GM20431 (cell line): Measurements from ENCODE around the gene NF2.

Experiments
- in situ Hi-C: fragments of 300-500 bp; cut with MseI, MboI; formaldehyde crosslinking; loops from one replicate; pipeline ENCODE4 v1.15.0; 2020; ENCODE audit warnings: low sequenced_read_pairs; ENCODE audit not compliant: unreplicated experiment

The NF2 gene

DNA sequence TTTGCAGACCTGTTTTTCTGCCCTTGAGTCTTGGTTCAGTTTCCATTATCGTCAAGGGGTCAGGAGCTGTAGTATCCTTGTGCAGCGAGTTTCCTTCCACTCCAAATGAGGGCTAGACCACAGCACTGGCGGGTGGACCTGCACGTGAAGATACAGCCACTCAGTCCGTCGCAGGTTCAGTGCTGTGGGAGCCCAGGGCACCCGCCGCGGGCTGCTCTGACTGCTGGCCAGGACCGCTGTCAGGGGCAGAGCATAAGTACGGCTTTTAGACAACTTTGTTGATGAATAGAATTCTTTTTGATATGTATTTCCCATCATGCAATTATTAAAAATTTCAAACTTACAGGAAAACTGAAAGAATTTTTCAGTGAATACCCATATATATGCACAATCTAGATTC is 56.6 kb downstream of the NF2 start:
- in situ Hi-C loops: no loop called here

DNA sequence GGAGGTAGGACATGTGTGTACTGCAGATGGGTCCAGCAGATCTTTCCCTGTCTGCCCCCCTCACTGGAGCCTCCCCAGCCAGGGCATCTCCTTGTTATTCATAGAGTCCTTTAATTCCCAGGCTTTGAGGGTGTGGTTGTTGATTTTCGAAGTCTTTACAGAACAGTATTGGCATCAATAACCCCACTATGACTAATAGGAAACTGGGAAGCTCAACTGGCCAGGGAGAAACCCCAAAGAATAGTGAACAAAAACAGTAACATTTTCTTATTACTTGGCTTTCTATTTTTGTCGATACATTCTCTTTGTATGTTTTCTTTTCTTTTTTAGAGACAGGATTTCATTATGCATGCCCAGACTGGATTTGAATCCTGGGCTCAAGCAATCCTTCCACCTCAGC is 57.9 kb downstream of the NF2 start:
- in situ Hi-C loops: no loop called here

DNA sequence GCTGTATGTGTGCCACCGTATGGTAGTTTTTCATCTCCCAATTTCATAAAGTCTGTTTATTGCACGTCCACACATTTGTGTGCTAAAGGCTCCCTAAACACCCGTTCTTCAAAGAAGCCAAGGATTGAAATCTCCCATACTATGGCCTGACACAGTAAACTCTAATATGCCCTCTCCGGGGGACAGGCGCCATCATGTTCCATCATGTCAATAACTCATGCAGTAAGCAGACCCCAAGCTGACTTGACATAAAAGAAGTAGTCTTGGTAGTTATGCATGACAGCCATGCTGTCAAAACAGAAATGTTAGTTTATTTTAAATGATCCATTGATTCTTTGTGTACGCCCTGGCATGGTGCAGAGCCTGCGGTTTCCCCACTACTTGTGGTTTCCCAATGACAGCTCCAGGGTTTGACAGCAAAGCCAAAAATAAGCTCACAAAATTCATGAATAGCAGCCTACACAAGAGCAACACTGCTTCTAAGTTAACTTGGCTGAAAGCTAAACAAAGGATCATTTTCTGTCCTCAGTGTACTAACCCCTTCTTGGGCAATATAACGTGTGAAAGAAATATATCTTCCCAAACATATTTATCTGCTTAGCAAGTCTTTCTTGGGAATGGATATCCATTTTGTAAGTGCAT is 59.9 kb downstream of the NF2 start:
- in situ Hi-C loops: no loop called here

DNA sequence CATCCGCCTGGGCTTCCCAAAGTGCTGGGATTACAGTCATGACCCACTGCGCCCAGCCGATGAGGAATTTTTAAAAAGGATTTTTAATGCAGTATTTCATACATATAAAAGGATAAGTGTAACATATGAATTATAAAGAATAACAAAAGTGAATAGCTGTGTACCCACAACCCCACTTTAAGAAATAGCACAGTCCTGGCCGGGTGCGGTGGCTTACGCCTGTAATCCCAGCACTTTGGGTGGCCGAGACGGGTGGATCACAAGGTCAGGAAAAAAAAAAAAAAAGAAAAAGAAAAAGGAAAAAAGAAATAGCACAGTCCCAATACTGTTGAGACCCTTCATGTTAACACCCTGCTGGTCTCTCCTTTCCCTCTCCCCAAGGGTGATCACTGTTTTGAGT is 62.1 kb downstream of the NF2 start:
- in situ Hi-C loops: no loop called here

DNA sequence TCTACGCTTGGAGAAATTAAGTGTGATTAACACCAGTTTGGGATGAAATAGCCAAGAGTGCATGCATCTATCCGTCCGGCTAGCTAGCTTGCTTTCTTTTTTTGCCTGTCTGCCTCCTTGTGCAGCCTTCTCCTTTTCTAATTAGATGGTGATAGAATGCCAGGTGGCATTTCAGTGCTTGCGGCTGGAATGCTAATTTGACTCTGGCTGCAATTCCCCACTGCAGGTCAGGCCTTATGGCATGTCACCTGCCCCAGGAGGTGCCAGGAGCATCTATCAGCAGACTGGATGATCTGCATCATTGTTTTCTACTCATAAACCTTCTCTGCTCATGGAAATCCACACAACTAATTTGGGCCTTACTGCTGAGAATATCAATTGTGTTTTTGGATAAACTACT is 65.2 kb downstream of the NF2 start:
- in situ Hi-C loops: no loop called here

DNA sequence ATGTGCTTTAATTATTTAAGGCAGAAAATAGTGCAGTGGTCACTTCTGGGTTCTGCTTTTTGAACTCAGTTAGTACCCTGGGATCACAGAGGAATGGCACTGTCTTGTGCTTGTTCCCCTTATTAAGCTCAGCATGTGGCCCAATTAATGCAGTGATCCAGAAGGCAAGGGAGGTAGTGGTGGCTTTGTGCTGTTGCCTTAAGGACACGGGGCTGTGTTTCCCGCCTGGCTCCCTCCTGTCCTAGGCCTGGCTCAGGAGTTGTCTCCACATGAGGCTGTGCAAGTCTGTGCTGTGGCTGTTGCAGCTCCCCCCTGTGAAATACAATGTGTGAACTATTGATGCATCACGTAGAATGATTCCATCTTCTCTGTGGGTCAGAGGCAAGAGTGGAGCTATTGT is 67.2 kb downstream of the NF2 start:
- in situ Hi-C loops: no loop called here

DNA sequence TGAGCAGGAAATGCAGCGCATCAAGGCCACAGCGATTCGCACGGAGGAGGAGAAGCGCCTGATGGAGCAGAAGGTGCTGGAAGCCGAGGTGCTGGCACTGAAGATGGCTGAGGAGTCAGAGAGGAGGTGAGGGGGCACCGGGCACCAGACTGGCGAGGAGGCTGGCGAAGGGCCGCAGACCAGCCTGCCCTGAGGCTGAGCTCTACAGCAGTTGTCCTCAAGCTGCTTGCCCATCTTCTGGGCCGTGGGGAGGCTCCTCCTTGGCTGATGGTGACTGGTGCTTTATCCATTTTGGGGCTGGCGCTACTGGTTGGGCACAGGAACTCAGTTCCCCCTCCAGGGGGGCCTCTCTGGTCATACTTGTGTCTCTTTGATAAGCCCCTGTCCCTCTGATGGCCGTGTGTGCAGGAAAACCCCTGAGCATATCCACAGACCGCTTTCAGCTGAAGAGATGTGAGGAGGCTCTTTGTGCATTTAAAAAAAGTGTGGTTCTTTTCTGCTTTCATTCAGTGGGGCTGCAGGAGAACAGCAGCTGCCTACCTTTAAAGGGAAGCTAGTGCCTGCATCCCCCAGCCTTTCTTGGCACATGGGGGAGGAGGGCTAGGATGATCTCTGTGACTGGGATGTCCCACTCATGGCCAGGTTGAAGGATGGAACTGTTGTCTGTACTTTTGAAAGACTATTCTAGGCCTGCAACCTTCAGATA is 70.1 kb downstream of the NF2 start:
- in situ Hi-C loops: no loop called here

DNA sequence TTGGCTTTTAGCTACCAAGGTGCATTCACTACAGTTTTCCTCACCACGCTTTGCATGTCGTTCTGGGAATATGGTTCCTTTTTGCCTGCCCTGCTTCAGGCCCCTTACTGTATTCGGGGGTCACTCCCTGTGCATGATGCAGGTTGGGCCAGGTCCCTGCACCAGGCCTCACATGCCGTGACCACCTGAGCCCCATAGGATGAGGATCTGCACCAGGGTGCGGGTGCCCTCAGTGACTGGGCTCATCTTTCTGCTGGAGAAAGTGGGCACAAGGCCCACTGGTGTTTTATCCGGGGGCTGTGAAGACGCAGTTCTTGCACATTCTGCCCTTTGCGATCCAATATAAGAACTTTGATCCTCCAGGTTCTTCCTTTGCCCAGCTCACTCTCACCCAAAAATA is 70.7 kb downstream of the NF2 start:
- in situ Hi-C loops: no loop called here

DNA sequence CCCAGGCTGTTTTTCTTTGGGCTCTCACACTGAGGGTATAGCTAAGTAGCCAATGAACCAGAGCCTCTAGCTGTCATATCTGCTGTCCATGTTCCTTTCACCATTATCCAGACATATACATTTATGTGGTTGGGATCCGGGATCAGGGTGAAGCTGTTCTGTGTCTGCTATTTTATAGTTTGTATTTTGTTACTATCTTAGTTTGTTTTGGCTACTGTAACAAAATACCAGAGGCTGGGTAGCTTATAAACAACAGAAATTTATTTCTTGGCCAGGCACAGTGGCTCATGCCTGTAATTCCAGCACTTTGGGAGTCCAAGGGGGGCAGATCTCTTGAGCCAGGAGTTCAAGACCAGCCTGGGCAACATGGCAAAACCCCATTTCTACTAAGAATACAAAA is 75.9 kb downstream of the NF2 start:
- in situ Hi-C loops: no loop called here

DNA sequence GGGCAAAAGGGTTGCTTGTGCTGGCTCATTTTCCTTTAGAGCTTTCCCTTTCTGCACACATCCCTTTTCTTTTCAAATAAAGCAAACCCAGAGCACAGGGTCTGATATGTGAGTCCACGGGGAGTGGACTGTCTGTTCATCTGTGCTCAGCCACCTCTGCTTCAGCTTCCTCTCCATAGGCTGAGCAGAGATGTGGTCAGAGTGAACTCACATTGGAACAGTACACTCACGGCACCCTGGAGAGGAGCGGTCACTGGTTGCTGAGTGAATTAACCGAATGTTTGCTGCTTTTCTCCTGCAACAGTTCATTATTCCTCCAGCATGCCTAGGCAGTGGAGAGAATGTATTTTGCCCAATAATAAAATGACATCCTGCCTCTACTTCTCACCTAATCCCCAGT is 80.1 kb downstream of the NF2 start:
- in situ Hi-C loops: no loop called here

DNA sequence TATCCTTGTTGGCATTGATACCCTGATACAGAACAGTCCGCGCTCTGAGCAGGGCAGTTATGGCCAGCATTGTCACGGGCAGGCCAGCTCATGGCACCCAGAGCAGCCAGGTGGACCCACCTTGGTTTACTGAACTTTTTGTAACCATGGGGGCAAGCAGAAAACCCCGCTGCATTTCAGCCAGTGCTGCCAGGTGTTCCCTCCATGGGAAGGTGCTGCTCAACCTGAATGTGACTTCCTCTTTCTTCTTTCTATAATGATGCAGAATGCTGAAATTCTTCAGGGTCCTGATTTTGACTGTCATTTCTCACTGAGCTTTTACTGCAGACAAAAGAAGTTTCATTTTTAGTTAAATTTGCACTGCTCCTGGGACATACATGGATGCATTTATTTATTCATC is 80.8 kb downstream of the NF2 start:
- in situ Hi-C loops: no loop called here

DNA sequence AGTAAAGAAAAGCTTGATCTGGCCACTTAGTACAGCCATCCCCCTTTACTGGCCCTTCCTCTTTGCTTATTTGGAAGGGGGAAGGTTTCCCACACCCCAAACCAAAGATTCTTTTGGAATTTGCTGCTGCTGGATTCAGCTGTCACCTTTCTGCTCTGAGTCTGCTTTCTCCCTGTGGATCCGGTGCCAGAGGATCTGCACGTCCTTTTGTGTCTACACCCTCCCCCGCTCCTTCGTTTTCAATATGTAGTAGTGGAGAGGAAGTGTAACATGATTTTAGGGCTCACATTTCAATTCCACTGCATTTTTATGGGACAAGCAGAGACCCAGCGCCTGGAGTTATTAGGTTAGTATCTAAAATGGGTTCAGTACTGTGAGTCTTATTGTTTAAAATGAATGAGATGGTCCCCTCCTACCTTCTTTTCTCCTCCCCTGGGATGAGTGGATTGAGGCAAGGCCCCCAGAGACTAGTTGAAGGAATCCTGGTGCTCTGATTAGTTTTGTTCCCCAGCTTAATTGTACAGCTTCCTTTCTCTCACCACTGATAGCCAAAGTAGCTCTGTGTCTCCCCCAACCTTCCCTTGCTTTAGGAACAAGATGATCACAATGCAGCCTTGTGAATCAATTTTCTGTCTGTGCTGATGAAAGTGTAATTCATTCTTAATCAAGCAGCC is 85.9 kb downstream of the NF2 start:
- in situ Hi-C loops: no loop called here

DNA sequence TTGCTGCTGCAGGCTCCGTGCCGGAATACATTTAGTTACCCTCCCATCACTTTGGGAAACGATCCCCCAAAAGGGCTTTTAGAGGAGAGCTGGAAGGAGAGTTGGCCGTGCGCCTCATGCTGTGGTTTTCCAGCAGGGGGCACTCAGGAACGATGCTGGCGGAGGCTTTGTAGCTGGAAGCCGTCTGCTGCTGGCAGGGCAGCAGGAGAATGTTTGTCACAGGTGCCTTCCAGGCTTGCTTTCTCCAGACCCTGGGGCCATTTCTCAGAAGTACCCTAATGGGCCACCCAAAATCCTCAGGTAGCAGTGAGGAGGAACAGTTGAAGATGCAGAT is 86.4 kb downstream of the NF2 start:
- in situ Hi-C loops: no loop called here

DNA sequence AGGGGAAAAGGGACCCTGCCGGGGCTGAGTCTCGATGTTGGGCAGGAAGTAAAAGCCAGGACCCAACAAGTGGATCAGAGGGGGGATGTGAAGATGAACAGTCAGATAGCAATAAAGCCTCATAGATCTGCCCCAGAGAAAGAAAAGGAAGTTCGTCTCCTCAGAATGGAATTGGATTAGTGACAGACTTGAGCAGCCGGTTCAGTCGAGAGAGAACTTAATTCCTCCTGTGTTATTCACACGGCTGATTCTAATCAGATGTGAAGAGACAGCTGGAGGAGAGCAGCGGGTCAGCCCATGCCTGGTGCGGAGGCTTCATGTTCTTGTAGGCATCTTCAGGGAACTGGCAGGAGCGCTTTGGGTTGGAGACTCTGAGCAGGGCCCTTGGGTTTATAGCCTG is 87.0 kb downstream of the NF2 start:
- in situ Hi-C loops: no loop called here

DNA sequence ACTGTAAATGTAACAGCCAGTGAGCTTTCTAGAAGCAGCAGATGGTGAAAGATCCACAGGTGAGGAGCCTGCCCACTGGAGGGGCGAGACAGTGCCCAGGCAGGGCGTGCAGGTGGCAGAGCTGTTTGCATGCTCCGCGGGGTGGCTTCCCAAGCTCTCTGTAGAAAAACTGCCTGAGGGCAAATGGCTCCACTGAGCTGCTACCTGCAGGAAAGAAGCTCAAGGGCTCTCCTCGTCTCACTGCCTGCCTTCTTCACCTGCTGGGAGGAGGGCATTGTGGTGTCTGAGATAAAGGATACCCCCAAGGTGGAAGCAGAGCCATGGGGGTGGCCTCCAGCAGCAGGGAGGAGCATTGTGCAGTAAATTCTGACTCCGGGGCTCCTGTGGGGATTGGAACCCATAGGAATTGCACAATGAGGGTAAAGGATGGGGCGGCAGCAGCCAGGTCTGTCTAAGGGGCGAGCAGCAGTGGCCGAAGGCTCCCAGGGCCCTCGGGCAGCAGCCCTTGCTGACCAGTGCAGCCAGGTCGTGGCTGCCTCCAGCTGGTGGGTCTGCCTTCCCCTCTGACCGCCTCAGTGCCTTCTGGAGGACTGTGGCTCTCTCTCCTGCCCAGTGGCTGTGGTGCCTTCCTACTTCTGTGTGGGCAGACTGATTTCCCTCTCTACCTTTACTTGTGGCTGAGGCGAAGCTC is 88.3 kb downstream of the NF2 start:
- in situ Hi-C loops: no loop called here

DNA sequence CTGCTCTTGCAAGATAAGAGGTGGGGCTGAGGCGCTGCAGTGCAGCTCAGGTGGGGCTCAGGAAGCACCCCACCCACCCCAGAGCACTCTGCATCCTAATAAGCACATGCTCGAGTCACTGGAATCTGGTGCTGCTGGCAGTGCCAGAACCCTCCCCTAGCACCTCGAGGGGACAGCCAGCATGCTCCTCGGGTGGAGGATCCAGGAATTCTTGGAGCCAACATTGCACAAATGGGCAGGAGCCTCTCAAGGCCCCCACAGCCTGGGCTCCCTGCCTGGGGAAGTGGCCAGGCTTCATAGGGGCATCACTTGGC is 88.9 kb downstream of the NF2 start:
- in situ Hi-C loops: no loop called here

DNA sequence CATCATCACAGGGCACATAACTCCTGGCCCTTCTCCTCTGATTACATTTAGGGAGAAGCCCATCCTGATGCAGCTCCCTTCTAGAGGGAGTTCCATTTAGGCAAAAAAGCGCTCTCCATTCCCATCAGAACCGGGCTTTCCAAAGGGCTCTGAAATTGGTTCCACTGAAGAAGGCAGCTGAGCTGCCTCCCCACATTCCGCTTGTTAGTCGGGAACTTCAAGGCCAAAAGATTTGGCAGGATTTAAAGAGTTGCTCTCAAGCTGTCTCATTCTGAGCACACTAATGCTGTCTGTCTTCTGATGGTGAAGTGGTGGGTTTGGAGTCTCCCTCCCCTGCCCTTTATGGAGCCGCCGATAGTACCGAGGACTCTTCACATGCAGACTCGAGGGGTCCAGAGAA is 89.7 kb downstream of the NF2 start:
- in situ Hi-C loops: no loop called here

DNA sequence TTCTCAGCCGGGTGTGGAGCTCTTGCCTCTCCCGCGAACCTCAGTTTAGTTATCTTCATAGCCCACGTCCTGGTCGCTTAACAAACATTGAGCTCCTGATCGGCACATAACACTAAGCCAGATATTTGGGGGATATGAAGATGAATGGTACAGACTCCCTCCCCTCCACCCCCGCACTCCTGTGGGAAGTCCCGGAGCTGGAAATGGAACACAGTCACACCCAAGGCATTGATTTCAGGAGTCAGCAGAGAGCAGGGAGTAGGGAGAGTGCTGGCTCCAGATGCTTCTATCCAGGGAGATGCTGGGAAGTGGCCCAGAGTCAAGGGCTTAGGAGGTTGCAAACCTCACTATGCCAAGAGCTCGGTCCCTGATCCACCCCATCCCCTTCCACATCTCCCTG is 90.2 kb downstream of the NF2 start:
- in situ Hi-C loops: no loop called here

DNA sequence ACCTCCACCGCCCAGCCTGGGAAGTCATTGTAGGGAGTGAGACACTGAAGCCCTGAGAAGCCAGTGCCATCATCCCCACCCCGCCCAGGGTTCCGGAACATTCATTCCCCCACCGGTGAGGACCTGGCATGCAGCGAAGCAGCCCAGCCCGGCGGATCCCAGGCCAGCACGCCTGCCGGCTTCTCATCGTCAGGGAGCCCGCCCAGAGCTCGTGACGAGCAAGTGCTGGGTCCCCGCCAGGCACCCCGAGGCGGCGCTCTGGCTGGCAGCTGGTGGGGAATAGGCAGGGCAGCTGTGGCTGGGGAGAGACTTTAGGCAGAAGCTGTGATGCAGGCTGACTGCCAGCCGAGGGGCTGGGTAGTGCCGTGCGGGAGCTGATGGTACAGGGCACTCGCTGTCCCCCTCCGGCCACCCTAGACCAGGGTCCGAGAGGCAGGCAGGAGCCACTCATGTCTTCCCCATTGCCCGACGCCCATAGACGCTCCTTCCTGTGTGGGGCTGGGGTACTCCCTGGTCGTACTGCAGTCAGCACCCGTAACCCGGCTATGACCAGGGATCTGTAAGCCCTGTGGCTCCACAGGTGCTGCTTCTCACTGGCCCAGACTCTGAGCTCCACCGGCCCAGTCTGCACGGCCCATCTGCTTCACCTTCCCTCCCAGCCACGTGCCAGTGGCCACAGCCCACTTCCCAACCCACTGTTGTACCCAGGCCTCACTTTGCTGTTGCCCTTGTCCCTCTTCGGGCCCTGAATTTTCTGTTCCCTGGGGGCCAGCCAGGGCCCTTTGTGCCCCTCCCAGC is 91.9 kb downstream of the NF2 start:
- in situ Hi-C loops: no loop called here

DNA sequence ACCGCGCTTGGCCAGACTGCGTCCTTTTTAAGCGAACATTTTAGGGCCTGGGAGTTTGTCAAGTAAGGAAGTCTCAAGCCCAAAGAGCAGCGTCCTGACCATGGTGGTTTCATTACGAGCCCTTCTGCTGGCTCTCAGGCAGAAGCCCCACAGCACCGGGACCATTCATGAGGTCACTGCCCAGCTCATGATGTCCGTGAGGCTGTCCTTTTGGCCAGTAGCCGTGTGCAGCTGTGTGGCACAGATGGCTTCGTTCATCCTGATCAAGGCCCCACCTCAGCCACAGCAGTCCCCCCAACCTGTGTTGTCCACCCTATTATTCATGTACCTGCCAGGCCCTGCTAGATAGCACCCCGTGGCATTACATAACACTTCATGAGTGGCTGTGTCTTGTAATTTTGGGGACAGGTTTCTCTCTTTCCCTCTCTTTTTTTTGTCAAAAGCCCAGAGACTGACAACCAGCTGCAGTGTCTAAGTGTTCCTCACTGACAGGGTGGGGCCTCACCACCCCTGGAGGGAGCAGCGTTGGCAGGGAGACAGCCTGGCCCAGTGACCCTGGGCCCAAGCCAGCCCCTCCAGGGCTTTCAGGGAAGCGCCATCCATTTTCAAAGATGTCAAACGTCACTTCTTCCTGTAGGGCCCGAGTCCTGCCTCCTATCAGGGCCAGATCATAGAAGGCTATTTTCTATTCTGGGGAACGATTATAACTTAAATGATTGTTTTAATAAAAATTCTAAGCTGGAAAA is 94.6 kb downstream of the NF2 start:
- in situ Hi-C loops: no loop called here
